GM12891 (cell line): ENCODE measurements around the gene TAF8.

Source experiments
- PAX5 ChIP-seq: IDR thresholded peaks from 2 replicates; pipeline ENCODE4 v1.6.1; 2011; ENCODE audit warnings: low read length, moderate library complexity, mild to moderate bottlenecking; ENCODE audit not compliant: insufficient read depth, severe bottlenecking
- POLR2A ChIP-seq: IDR thresholded peaks from 2 replicates; pipeline ENCODE4 v1.6.1; 2011; ENCODE audit warnings: low read depth, low read length, control low read depth
- POLR2AphosphoS5 ChIP-seq: IDR thresholded peaks from 2 replicates; pipeline ENCODE4 v1.6.1; 2011; ENCODE audit warnings: low read depth, low read length, control low read depth
- POU2F2 ChIP-seq: IDR thresholded peaks from 2 replicates; pipeline ENCODE4 v1.6.1; 2011; ENCODE audit warnings: low read depth, mild to moderate bottlenecking, control low read depth, low read length, moderate library complexity
- SPI1 ChIP-seq: IDR thresholded peaks from 2 replicates; pipeline ENCODE4 v1.6.1; 2011; ENCODE audit warnings: low read depth, low read length, control low read depth
- TAF1 ChIP-seq: IDR thresholded peaks from 2 replicates; pipeline ENCODE4 v1.6.1; 2011; ENCODE audit warnings: low read depth, low read length, control low read depth

- no peak for TF ChIP-seq TAF1
- no peak for TF ChIP-seq POLR2AphosphoS5
- no peak for TF ChIP-seq POLR2A
- no peak for TF ChIP-seq POU2F2
- no peak for TF ChIP-seq SPI1
- no peak for TF ChIP-seq PAX5
These were observed 9.4 kb downstream of the TAF8 start for GRCh38 chr6:42059743-42060142.
